GM12874 (cell line): Measurements from ENCODE around the gene MVB12B.

ENCODE experiments used
- CTCF ChIP-seq: IDR thresholded peaks from 2 replicates; pipeline ENCODE4 v1.5.1; 2011; ENCODE audit warnings: low read depth, mild to moderate bottlenecking, control low read depth, low read length, moderate library complexity; ENCODE audit not compliant: insufficient read depth

MVB12B gene

GRCh38 chr9:126459546-126459945 lies 132.9 kb downstream of the MVB12B start:
- TF ChIP-seq CTCF, result no peak

GRCh38 chr9:126459965-126460843 lies 133.6 kb downstream of the MVB12B start:
- no peak for TF ChIP-seq CTCF

- TF ChIP-seq CTCF, result no peak
These were observed 134.4 kb downstream of the MVB12B start for GRCh38 chr9:126461029-126461428.

- no peak for TF ChIP-seq CTCF
These were observed 135.0 kb downstream of the MVB12B start for GRCh38 chr9:126461608-126462007.

GRCh38 chr9:126462617-126463016 lies 136.0 kb downstream of the MVB12B start:
- no peak for TF ChIP-seq CTCF

- TF ChIP-seq CTCF, result no peak
These were observed 136.8 kb downstream of the MVB12B start for GRCh38 chr9:126463426-126463825.

- no peak for TF ChIP-seq CTCF
These were observed 138.2 kb downstream of the MVB12B start for GRCh38 chr9:126464694-126465441.
